Measurements from ENCODE around the gene IRX5. TPM values are rescaled to one million over a fixed set of nuclear protein-coding genes. Genes with fewer than 3 reads are reported as not detected.

Gene IRX5
- total RNA-seq, 3 donors from 2014 or later (not counting 1 experiment from before 2014, with no cell fraction given) = not detected

GRCh38 chr16:54944002-54944401, 13.3 kb downstream of the IRX5 start:
- no peaks in the 10 kb centered on the region for H3K9me3 ChIP-seq (ENCODE audit: control insufficient read depth, insufficient read depth, low read length)
- WGBS (ENCODE audit: insufficient coverage) = 50% methylated on average over 1 of the region's 1 CpG
- intact Hi-C loops (cut with micrococcal nuclease) = no loop called here
- TF ChIP-seq CTCF (IDR thresholded peaks at IDR 0.05) = no peak
- H3K36me3 ChIP-seq (ENCODE audit: control insufficient read depth, insufficient read depth, low read length) = no peaks in the 10 kb centered on the region
- no peaks in the 10 kb centered on the region for H3K9me3 Mint-ChIP-seq
- no peaks in the 10 kb centered on the region for H3K36me3 Mint-ChIP-seq
- no peak overlapping the region for H3K27ac Mint-ChIP-seq
- no peak overlapping the region for H3K27ac ChIP-seq (ENCODE audit: low read length)
- ATAC-seq = no peak
- H3K4me1 ChIP-seq (ENCODE audit: control insufficient read depth, insufficient read depth, low read length) = no peaks in the 10 kb centered on the region
- H3K4me3 Mint-ChIP-seq = no peak overlapping the region
- no peak for DNase-seq
- H3K27me3 Mint-ChIP-seq (ENCODE audit: low read depth in 2 of 2) = peaks cover 34 to 66% of the 10 kb centered on the region in 2 donors
- H3K4me1 Mint-ChIP-seq = no peaks in the 10 kb centered on the region
- no peak overlapping the region for H3K4me3 ChIP-seq (ENCODE audit: low read length)
- H3K27me3 ChIP-seq (ENCODE audit: control insufficient read depth, insufficient read depth, low read length) = peaks cover 15% of the 10 kb centered on the region

GRCh38 chr16:54945063-54945462, 14.4 kb downstream of the IRX5 start:
- Mint-ChIP-seq H3K27me3 (ENCODE audit: low read depth in 2 of 2) (peaks cover 31 to 60% of the 10 kb centered on the region in 2 donors), H3K4me1 (no peaks in the 10 kb centered on the region), H3K9me3 (no peaks in the 10 kb centered on the region), H3K27ac (no peak overlapping the region), H3K36me3 (no peaks in the 10 kb centered on the region), H3K4me3 (no peak overlapping the region)
- H3K27ac ChIP-seq (ENCODE audit: low read length) = no peak overlapping the region
- peaks cover 4% of the 10 kb centered on the region for H3K27me3 ChIP-seq (ENCODE audit: control insufficient read depth, insufficient read depth, low read length)
- 79% methylated on average over 6 of the region's 7 CpGs for WGBS (ENCODE audit: insufficient coverage)
- H3K4me3 ChIP-seq (ENCODE audit: low read length) = no peak overlapping the region
- no peaks in the 10 kb centered on the region for H3K9me3 ChIP-seq (ENCODE audit: control insufficient read depth, insufficient read depth, low read length)
- no peak for ATAC-seq
- H3K36me3 ChIP-seq (ENCODE audit: control insufficient read depth, insufficient read depth, low read length) = no peaks in the 10 kb centered on the region
- TF ChIP-seq CTCF (IDR thresholded peaks at IDR 0.05) = no peak
- H3K4me1 ChIP-seq (ENCODE audit: control insufficient read depth, insufficient read depth, low read length) = no peaks in the 10 kb centered on the region
- no peak for DNase-seq
- intact Hi-C loops (cut with micrococcal nuclease) = no loop called here

- no peak overlapping the region for H3K27ac Mint-ChIP-seq
- H3K36me3 Mint-ChIP-seq = no peaks in the 10 kb centered on the region
- no peak for TF ChIP-seq CTCF (IDR thresholded peaks at IDR 0.05)
- H3K27me3 ChIP-seq (ENCODE audit: control insufficient read depth, insufficient read depth, low read length) = no peaks in the 10 kb centered on the region
- no peaks in the 10 kb centered on the region for H3K4me1 Mint-ChIP-seq
- H3K27me3 Mint-ChIP-seq (ENCODE audit: low read depth in 2 of 2) = peaks cover 25 to 47% of the 10 kb centered on the region in 2 donors
- ATAC-seq (no peak), DNase-seq (no peak)
- no peak overlapping the region for H3K4me3 ChIP-seq (ENCODE audit: low read length)
- intact Hi-C loops (cut with micrococcal nuclease) = no loop called here
- H3K4me3 Mint-ChIP-seq = no peak overlapping the region
- H3K9me3 Mint-ChIP-seq = no peaks in the 10 kb centered on the region
- 96% methylated on average over 2 of the region's 3 CpGs for WGBS (ENCODE audit: insufficient coverage)
- no peak overlapping the region for H3K27ac ChIP-seq (ENCODE audit: low read length)
- no peaks in the 10 kb centered on the region for H3K4me1 ChIP-seq (ENCODE audit: control insufficient read depth, insufficient read depth, low read length)
- no peaks in the 10 kb centered on the region for H3K36me3 ChIP-seq (ENCODE audit: control insufficient read depth, insufficient read depth, low read length)
- H3K9me3 ChIP-seq (ENCODE audit: control insufficient read depth, insufficient read depth, low read length) = no peaks in the 10 kb centered on the region
These were observed 16.2 kb downstream of the IRX5 start for GRCh38 chr16:54946909-54947308.

- peaks cover 25 to 40% of the 10 kb centered on the region in 2 donors for H3K27me3 Mint-ChIP-seq (ENCODE audit: low read depth in 2 of 2)
- Histone ChIP-seq H3K4me1 (ENCODE audit: control insufficient read depth, insufficient read depth, low read length) (no peaks in the 10 kb centered on the region), H3K27me3 (ENCODE audit: control insufficient read depth, insufficient read depth, low read length) (no peaks in the 10 kb centered on the region), H3K4me3 (ENCODE audit: low read length) (no peak overlapping the region), H3K36me3 (ENCODE audit: control insufficient read depth, insufficient read depth, low read length) (no peaks in the 10 kb centered on the region), H3K9me3 (ENCODE audit: control insufficient read depth, insufficient read depth, low read length) (no peaks in the 10 kb centered on the region), H3K27ac (ENCODE audit: low read length) (no peak overlapping the region)
- TF ChIP-seq CTCF (IDR thresholded peaks at IDR 0.05) = no peak
- no peak overlapping the region for H3K4me3 Mint-ChIP-seq
- no peaks in the 10 kb centered on the region for H3K36me3 Mint-ChIP-seq
- peaks cover 0 to 1% of the 10 kb centered on the region in 2 donors for H3K9me3 Mint-ChIP-seq
- H3K4me1 Mint-ChIP-seq = no peaks in the 10 kb centered on the region
- no peak overlapping the region for H3K27ac Mint-ChIP-seq
- intact Hi-C loops (cut with micrococcal nuclease) = no loop called here
- WGBS (ENCODE audit: insufficient coverage) = 77% methylated on average over 2 of the region's 3 CpGs
- no peak for ATAC-seq
- no peak for DNase-seq
These were observed 17.0 kb downstream of the IRX5 start for GRCh38 chr16:54947616-54948015.
